HepG2 (cell line): ENCODE results near the gene THSD1. TPM values are rescaled to one million over a fixed set of nuclear protein-coding genes. Genes with fewer than 3 reads are reported as not detected.

ENCODE experiments used
- BATF2 ChIP-seq: sonication (generic); formaldehyde crosslinking; IDR thresholded peaks from 2 replicates; pipeline ENCODE4 v1.8.0; 2022; ENCODE audit warnings: mild to moderate bottlenecking, missing genetic modification reagents, moderate library complexity
- GZF1 ChIP-seq: sonication (generic); formaldehyde crosslinking; IDR thresholded peaks from 2 replicates; pipeline ENCODE4 v1.5.1; 2020; ENCODE audit warnings: mild to moderate bottlenecking, missing genetic modification reagents
- HDAC6 ChIP-seq: fragments of 200-600 bp; sonication (generic); IDR thresholded peaks from 2 replicates; pipeline ENCODE4 v1.7.0; 2017; ENCODE audit warnings: mild to moderate bottlenecking, antibody characterized with exemption, low read length, low read depth
- HNF1B ChIP-seq: sonication (generic); formaldehyde crosslinking; IDR thresholded peaks from 2 replicates; pipeline ENCODE4 v1.5.1; 2020; ENCODE audit warnings: mild to moderate bottlenecking, moderate library complexity, missing genetic modification reagents
- MAF1 ChIP-seq: sonication (generic); formaldehyde crosslinking; IDR thresholded peaks from 2 replicates; pipeline ENCODE4 v1.5.0; 2020; ENCODE audit warnings: missing genetic modification reagents, borderline replicate concordance
- NCOA1 ChIP-seq: sonication (generic); formaldehyde crosslinking; IDR thresholded peaks from 2 replicates; pipeline ENCODE4 v1.9.0; 2021; ENCODE audit warnings: missing genetic modification reagents
- PRPF4 ChIP-seq: fragments of 200-400 bp; formaldehyde crosslinking; IDR thresholded peaks from 2 replicates; pipeline ENCODE4 v1.6.1; 2016; ENCODE audit warnings: low read length, low read depth; ENCODE audit not compliant: poor library complexity, severe bottlenecking
- RFX5 ChIP-seq: IDR thresholded peaks from 2 replicates; pipeline ENCODE4 v1.6.1; 2011; ENCODE audit warnings: low read depth, low read length, improper control_type of control experiment
- SMAD9 ChIP-seq: sonication (generic); formaldehyde crosslinking; IDR thresholded peaks from 2 replicates; pipeline ENCODE4 v1.5.1; 2020; ENCODE audit warnings: mild to moderate bottlenecking, missing genetic modification reagents
- TEF ChIP-seq: sonication (generic); formaldehyde crosslinking; IDR thresholded peaks from 2 replicates; pipeline ENCODE4 v1.5.0; 2020; ENCODE audit warnings: missing genetic modification reagents
- ZC3H4 ChIP-seq: sonication (generic); formaldehyde crosslinking; IDR thresholded peaks from 2 replicates; pipeline ENCODE4 v1.4.0; 2020; ENCODE audit warnings: missing genetic modification reagents, borderline replicate concordance
- ZEB1 ChIP-seq: IDR thresholded peaks from 2 replicates; pipeline ENCODE4 v1.6.1; 2012; ENCODE audit warnings: mild to moderate bottlenecking, low read depth, inconsistent platforms; ENCODE audit not compliant: insufficient replicate concordance
- ZMYM3 ChIP-seq: sonication (generic); formaldehyde crosslinking; IDR thresholded peaks from 2 replicates; pipeline ENCODE4 v1.5.1; 2020; ENCODE audit warnings: mild to moderate bottlenecking, missing genetic modification reagents
- ZNF143 ChIP-seq: sonication (generic); formaldehyde crosslinking; IDR thresholded peaks from 2 replicates; pipeline ENCODE4 v1.4.0; 2020; ENCODE audit warnings: missing genetic modification reagents
- ZNF180 ChIP-seq: sonication (generic); formaldehyde crosslinking; IDR thresholded peaks from 2 replicates; pipeline ENCODE4 v1.4.0; 2020; ENCODE audit warnings: low read depth, missing genetic modification reagents, borderline replicate concordance
- ZNF275 ChIP-seq: sonication (generic); formaldehyde crosslinking; IDR thresholded peaks from 2 replicates; pipeline ENCODE4 v1.8.0; 2022; ENCODE audit warnings: missing genetic modification reagents, mild to moderate bottlenecking, inconsistent platforms, borderline replicate concordance
- ZNF563 ChIP-seq: sonication (generic); formaldehyde crosslinking; IDR thresholded peaks from 2 replicates; pipeline ENCODE4 v1.8.0; 2022; ENCODE audit warnings: mild to moderate bottlenecking, moderate library complexity, missing genetic modification reagents
- ZNF777 ChIP-seq: sonication (generic); formaldehyde crosslinking; IDR thresholded peaks from 2 replicates; pipeline ENCODE4 v1.4.0; 2020; ENCODE audit warnings: missing genetic modification reagents
- ZSCAN20 ChIP-seq: sonication (generic); formaldehyde crosslinking; IDR thresholded peaks from 2 replicates; pipeline ENCODE4 v1.4.0; 2020; ENCODE audit warnings: missing genetic modification reagents, mild to moderate bottlenecking, borderline replicate concordance
- polyA plus RNA-seq, 8 experiments: library from polyadenylated mRNA; depleted of rRNA in 3 of 8; stranded (reverse) in 7 of 8; unstranded in 1 of 8; fragments of >200 nt; fragmentation: Illumina TruSeq in 4 of 8; extraction: Trizol in 4 of 8; gene quantifications; 2 replicates each; pipeline versions ENCODE4 v1.2.1 to v1.2.3, GENCODE V29; 2011 to 2016; ENCODE audit warnings: low read depth in 4 of 8, missing spikeins in 1 of 8, mixed read lengths in 1 of 8; ENCODE audit not compliant: insufficient read depth in 1 of 8
- total RNA-seq, 5 experiments: library from RNA; depleted of rRNA; stranded (reverse); fragments of >200 nt; fragmentation: Illumina TruSeq; extraction: Trizol; gene quantifications; 2 replicates each; pipeline ENCODE4 v1.2.3, GENCODE V29; 2016; ENCODE audit warnings: low read depth in 1 of 5
- TF ChIP-seq, protein P1 (sequence below): sonication (generic); formaldehyde crosslinking; IDR thresholded peaks from 2 replicates; pipeline ENCODE4 v1.4.0; 2020; ENCODE audit warnings: missing genetic modification reagents
- TF ChIP-seq, protein P2 (sequence below): sonication (generic); formaldehyde crosslinking; IDR thresholded peaks from 2 replicates; pipeline ENCODE4 v1.5.0; 2020; ENCODE audit warnings: missing genetic modification reagents, mild to moderate bottlenecking, borderline replicate concordance
- TF ChIP-seq, protein P3 (sequence below): IDR thresholded peaks from 2 replicates; pipeline ENCODE4 v1.6.1; 2016; ENCODE audit warnings: missing compliant biosample characterization, missing genetic modification reagents, borderline replicate concordance

Gene THSD1
- total and polyA plus RNA-seq, 2 of the 13 experiments (the other 11 are each of a cell fraction or from before 2014, with no cell fraction given) = 0.11 to 0.15 TPM

- TF ChIP-seq ZC3H4 (CRISPR knock-in tag) (no peak), HNF1B (CRISPR knock-in tag) (peak; percentile 69), TEF (CRISPR knock-in tag) (no peak), MAF1 (no peak), RFX5 (peak; percentile 97), SMAD9 (CRISPR knock-in tag) (no peak), ZMYM3 (CRISPR knock-in tag) (no peak), BATF2 (CRISPR knock-in tag) (peak; percentile 51; the same call in 1 of the 2 replicates), ZNF180 (no peak), ZSCAN20 (no peak), ZNF275 (CRISPR knock-in tag) (peak; percentile 81), NCOA1 (CRISPR knock-in tag) (no peak), GZF1 (CRISPR knock-in tag) (no peak), PRPF4 (no peak), ZEB1 (no peak), HDAC6 (no peak), ZNF777 (CRISPR knock-in tag) (peak; percentile 94), ZNF563 (no peak), ZNF143 (CRISPR knock-in tag) (no peak)
- TF ChIP-seq, protein P1, sequence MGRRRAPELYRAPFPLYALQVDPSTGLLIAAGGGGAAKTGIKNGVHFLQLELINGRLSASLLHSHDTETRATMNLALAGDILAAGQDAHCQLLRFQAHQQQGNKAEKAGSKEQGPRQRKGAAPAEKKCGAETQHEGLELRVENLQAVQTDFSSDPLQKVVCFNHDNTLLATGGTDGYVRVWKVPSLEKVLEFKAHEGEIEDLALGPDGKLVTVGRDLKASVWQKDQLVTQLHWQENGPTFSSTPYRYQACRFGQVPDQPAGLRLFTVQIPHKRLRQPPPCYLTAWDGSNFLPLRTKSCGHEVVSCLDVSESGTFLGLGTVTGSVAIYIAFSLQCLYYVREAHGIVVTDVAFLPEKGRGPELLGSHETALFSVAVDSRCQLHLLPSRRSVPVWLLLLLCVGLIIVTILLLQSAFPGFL = no peak
- TF ChIP-seq, protein P2, sequence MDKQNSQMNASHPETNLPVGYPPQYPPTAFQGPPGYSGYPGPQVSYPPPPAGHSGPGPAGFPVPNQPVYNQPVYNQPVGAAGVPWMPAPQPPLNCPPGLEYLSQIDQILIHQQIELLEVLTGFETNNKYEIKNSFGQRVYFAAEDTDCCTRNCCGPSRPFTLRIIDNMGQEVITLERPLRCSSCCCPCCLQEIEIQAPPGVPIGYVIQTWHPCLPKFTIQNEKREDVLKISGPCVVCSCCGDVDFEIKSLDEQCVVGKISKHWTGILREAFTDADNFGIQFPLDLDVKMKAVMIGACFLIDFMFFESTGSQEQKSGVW (CRISPR knock-in tag) = no peak
- TF ChIP-seq, protein P3, sequence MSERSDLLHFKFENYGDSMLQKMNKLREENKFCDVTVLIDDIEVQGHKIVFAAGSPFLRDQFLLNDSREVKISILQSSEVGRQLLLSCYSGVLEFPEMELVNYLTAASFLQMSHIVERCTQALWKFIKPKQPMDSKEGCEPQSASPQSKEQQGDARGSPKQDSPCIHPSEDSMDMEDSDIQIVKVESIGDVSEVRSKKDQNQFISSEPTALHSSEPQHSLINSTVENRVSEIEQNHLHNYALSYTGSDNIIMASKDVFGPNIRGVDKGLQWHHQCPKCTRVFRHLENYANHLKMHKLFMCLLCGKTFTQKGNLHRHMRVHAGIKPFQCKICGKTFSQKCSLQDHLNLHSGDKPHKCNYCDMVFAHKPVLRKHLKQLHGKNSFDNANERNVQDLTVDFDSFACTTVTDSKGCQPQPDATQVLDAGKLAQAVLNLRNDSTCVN (CRISPR knock-in tag) = no peak
These were observed 49.1 kb upstream of the THSD1 start, which contains the start of gene CKAP2 (continued) for GRCh38 chr13:52454820-52455676.
